H1 (cell line): Measurements from ENCODE around the gene ABHD14A. TPM values are rescaled to one million over a fixed set of nuclear protein-coding genes. Genes with fewer than 3 reads are reported as not detected.
A peak's percentile ranks its signal among the peaks of the same experiment; 100 is the strongest.

Experiments used
- BACH1 ChIP-seq: IDR thresholded peaks from 2 replicates; pipeline ENCODE4 v1.6.1; 2012; ENCODE audit warnings: low read length, improper control_type of control experiment
- CHD2 ChIP-seq: IDR thresholded peaks from 2 replicates; pipeline ENCODE4 v1.6.1; 2012; ENCODE audit warnings: low read length, improper control_type of control experiment
- CHD7 ChIP-seq: fragments of 300-600 bp; sonication (generic); IDR thresholded peaks from 2 replicates; pipeline ENCODE4 v1.7.1; 2012; ENCODE audit warnings: low read length, moderate library complexity, mild to moderate bottlenecking, inconsistent platforms; ENCODE audit not compliant: insufficient replicate concordance
- CREB1 ChIP-seq: IDR thresholded peaks from 2 replicates; pipeline ENCODE4 v1.6.1; 2012; ENCODE audit warnings: inconsistent platforms
- EP300 ChIP-seq, 2 experiments: IDR thresholded peaks; 1 replicate in 1 of 2; 2 replicates in 1 of 2; pipeline ENCODE4 v1.6.1; 2011 to 2012; ENCODE audit warnings: low read depth in 2 of 2, low read length in 2 of 2, mild to moderate bottlenecking in 2 of 2, borderline replicate concordance in 1 of 2, inconsistent platforms in 1 of 2, moderate library complexity in 1 of 2
- KDM4A ChIP-seq: IDR thresholded peaks from one replicate; pipeline ENCODE4 v1.7.1; 2012; ENCODE audit warnings: low read depth, mild to moderate bottlenecking, moderate library complexity, low read length, inconsistent platforms; ENCODE audit not compliant: severe bottlenecking
- SIRT6 ChIP-seq: IDR thresholded peaks from one replicate; pipeline ENCODE4 v1.7.1; 2012; ENCODE audit warnings: low read length, inconsistent platforms
- TBP ChIP-seq: IDR thresholded peaks from 2 replicates; pipeline ENCODE4 v1.6.1; 2011; ENCODE audit warnings: low read depth, low read length, improper control_type of control experiment
- polyA plus RNA-seq, 7 experiments: library from polyadenylated mRNA; depleted of rRNA in 3 of 7; stranded (reverse) in 5 of 7; unstranded in 2 of 7; fragments of >200 nt in 5 of 7; fragments of 200-250 nt in 2 of 7; gene quantifications; 1 replicate in 5 of 7; 2 replicates in 1 of 7; 4 replicates in 1 of 7; pipeline versions ENCODE4 v1.2.1 to v1.2.3, GENCODE V29; 2011 to 2013; ENCODE audit warnings: missing spikeins in 2 of 7, mixed read lengths in 2 of 7
- total RNA-seq: library from RNA; stranded (reverse); fragmentation: NEBNext Ultra II Directional; extraction: Animal tissue kit (Norgen Biotek cat#: 25700); gene quantifications from 2 replicates; pipeline ENCODE4 v1.2.1, GENCODE V29; 2021

Gene ABHD14A
- total and polyA plus RNA-seq, 2 of the 8 experiments (the other 6 are each of a cell fraction or from before 2014, with no cell fraction given) = 4.6 to 9.8 TPM

- TF ChIP-seq CHD7 = no peak
- no peak for TF ChIP-seq CHD2
- TF ChIP-seq BACH1 = no peak
- TF ChIP-seq SIRT6 = no peak
- TF ChIP-seq KDM4A = peak; percentile 31
- peak; percentile 85 for TF ChIP-seq CREB1
- TF ChIP-seq TBP = peak; percentile 39
- no peak for TF ChIP-seq EP300 (IDR thresholded peaks at IDR 0.05; ENCODE audit: borderline replicate concordance in 1 of 2, low read depth in 2 of 2, low read length in 2 of 2)
These were observed 8.1 kb downstream of the ABHD14A start, which contains the start of gene ACY1 (continued) for GRCh38 chr3:51982838-51983577.
